Mesendoderm (in vitro differentiated cells): ENCODE results near the gene CDKN1C.

Experiments used
- DNase-seq: peaks from one replicate; pipeline ENCODE4 v3.0.0; 2013
- H2AK5ac ChIP-seq: 2 replicates; pipeline ENCODE4 v1.6.1; 2013; ENCODE audit warnings: low read length, inconsistent platforms
- H2BK120ac ChIP-seq: 2 replicates; pipeline ENCODE4 v1.6.1; 2013; ENCODE audit warnings: low read depth, mild to moderate bottlenecking, low read length, moderate library complexity, mixed read lengths
- H2BK15ac ChIP-seq: replicated peaks from 2 replicates; pipeline ENCODE4 v1.6.1; 2013; ENCODE audit warnings: low read depth, mild to moderate bottlenecking, moderate library complexity
- H2BK5ac ChIP-seq: 2 replicates; pipeline ENCODE4 v1.6.1; 2013; ENCODE audit warnings: low read length, inconsistent platforms
- H3K18ac ChIP-seq: 2 replicates; pipeline ENCODE4 v1.6.1; 2013; ENCODE audit warnings: mild to moderate bottlenecking, low read length, mixed read lengths
- H3K23ac ChIP-seq: one replicate; pipeline ENCODE4 v1.6.1; 2013; ENCODE audit warnings: low read length
- H3K27ac ChIP-seq: 2 replicates; pipeline ENCODE4 v1.5.1; 2013; ENCODE audit warnings: low read depth, mild to moderate bottlenecking, inconsistent platforms, low read length, moderate library complexity
- H3K27me3 ChIP-seq: 2 replicates; pipeline ENCODE4 v1.6.1; 2013; ENCODE audit warnings: low read length, control low read depth, mild to moderate bottlenecking, inconsistent platforms; ENCODE audit not compliant: insufficient read depth, poor library complexity
- H3K36me3 ChIP-seq: 2 replicates; pipeline ENCODE4 v1.6.1; 2013; ENCODE audit warnings: low read length, inconsistent platforms; ENCODE audit not compliant: control insufficient read depth, insufficient read depth
- H3K4ac ChIP-seq: one replicate; pipeline ENCODE4 v1.6.1; 2013; ENCODE audit warnings: low read depth, mild to moderate bottlenecking, low read length, moderate library complexity
- H3K4me1 ChIP-seq: 2 replicates; pipeline ENCODE4 v1.6.1; 2013; ENCODE audit warnings: low read depth, low read length, inconsistent platforms; ENCODE audit not compliant: control insufficient read depth
- H3K4me2 ChIP-seq: 2 replicates; pipeline ENCODE4 v1.6.1; 2013; ENCODE audit warnings: low read length
- H3K4me3 ChIP-seq: 2 replicates; pipeline ENCODE4 v1.5.1; 2013; ENCODE audit warnings: mild to moderate bottlenecking, low read length
- H3K56ac ChIP-seq: one replicate; pipeline ENCODE4 v1.6.1; 2013; ENCODE audit warnings: low read length
- H3K79me1 ChIP-seq: 2 replicates; pipeline ENCODE4 v1.6.1; 2013; ENCODE audit warnings: low read length, inconsistent platforms
- H3K79me2 ChIP-seq: 2 replicates; pipeline ENCODE4 v1.6.1; 2013; ENCODE audit warnings: mild to moderate bottlenecking, low read length; ENCODE audit not compliant: control insufficient read depth, insufficient read depth
- H3K9ac ChIP-seq: 2 replicates; pipeline ENCODE4 v1.6.1; 2013; ENCODE audit warnings: low read length, inconsistent platforms
- H4K5ac ChIP-seq: one replicate; pipeline ENCODE4 v1.6.1; 2013; ENCODE audit warnings: low read length
- H4K8ac ChIP-seq: one replicate; pipeline ENCODE4 v1.6.1; 2013; ENCODE audit warnings: low read depth, mild to moderate bottlenecking, control low read depth, low read length, moderate library complexity
- WGBS: extraction: QIAGEN DNeasy Blood & Tissue Kit; methylation state at CpG from one replicate; pipeline ENCODE4 v1.1.7; 2013; ENCODE audit warnings: low lambda C conversion rate, missing lambda C conversion rate; ENCODE audit not compliant: insufficient coverage; ENCODE audit errors: extremely low coverage; 5-methylcytosine and 5-hydroxymethylcytosine counted together

Gene CDKN1C

DNA sequence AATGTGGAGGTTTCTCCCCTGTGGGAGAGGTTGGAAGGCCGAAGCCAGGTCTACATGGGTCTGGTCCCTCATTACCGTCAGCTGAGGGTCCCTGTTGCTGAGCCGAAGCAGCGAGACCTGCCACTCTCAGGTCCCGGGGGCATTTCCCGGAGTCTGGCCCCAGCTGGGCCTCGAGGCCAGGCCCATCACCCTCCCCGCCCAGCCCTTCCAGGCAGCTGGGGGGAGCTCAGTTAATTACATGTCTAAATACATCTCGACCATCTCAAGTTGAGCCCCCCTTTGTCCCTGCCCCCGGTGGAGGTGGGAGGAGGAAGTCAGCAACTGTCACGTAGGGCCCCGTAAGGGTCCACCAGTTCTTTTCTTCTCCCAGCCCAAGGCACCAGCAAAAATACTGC is 3.6 kb downstream of the CDKN1C start:
- H3K23ac ChIP-seq, result no peak overlapping the region
- no peaks in the 10 kb centered on the region for H3K79me2 ChIP-seq
- no peak overlapping the region for H3K4ac ChIP-seq
- H2BK5ac ChIP-seq, result no peak overlapping the region
- no peak overlapping the region for H3K56ac ChIP-seq
- no peak overlapping the region for H2AK5ac ChIP-seq
- no peak overlapping the region for H2BK120ac ChIP-seq
- H3K27ac ChIP-seq, result no peak overlapping the region
- no peak overlapping the region for H3K4me2 ChIP-seq
- peaks cover 2% of the 10 kb centered on the region for H3K4me1 ChIP-seq
- no peak overlapping the region for H3K4me3 ChIP-seq
- no CpG with 5 or more reads among the region's 12 CpGs for WGBS
- no peaks in the 10 kb centered on the region for H3K79me1 ChIP-seq
- DNase-seq, result no peak
- no peaks in the 10 kb centered on the region for H3K36me3 ChIP-seq
- H2BK15ac ChIP-seq, result no peak overlapping the region
- H4K8ac ChIP-seq, result no peak overlapping the region
- peaks cover 5% of the 10 kb centered on the region for H3K27me3 ChIP-seq
- H3K9ac ChIP-seq, result no peak overlapping the region
- no peak overlapping the region for H3K18ac ChIP-seq
- no peak overlapping the region for H4K5ac ChIP-seq

DNA sequence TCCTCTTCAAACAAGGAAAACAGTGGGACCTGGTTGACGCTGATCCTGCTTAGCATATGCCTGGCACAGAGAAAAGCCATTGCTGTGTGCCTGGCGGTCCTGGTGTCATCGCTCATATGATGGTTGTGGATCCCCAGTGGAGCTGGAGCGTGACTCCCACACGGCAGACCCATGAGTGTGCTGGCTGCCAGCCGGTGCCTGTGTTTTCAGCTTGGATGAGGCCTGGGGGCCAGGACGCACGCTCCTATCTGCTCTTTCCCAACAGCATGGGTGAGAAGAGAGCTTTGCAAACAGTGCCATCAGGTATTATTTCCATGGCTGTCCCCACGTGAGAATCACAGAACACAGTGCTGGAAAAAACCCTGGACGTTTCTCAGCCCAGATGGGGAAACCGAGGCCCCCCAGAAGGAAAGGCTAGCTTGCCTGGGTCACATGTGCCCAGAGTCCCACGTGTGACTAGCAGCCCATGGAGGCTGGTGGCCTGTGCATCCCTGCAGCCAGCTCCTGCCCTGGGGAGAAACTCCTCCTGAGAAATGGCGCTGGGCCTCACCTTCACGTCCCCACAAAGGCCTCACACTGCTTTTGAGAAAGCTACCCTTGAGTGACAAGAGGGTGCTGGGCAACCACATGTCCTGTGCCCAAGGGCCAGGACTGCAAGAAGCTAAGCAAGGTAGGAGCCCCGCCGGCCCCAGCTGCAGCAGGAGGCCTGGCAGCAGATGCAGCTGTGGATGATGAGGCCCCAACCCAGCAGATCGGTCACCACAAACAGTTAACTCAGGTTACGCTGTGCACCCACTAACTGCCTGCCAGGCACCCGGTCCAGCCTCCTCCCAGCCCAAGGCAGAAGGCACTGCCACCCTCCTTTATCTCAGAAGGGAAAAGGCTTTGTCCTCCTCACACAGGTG is 4.2 kb downstream of the CDKN1C start:
- no peak overlapping the region for H2BK5ac ChIP-seq
- H2AK5ac ChIP-seq, result no peak overlapping the region
- H2BK120ac ChIP-seq, result no peak overlapping the region
- H3K79me2 ChIP-seq, result no peaks in the 10 kb centered on the region
- no peak overlapping the region for H3K9ac ChIP-seq
- no peaks in the 10 kb centered on the region for H3K79me1 ChIP-seq
- no peak overlapping the region for H4K5ac ChIP-seq
- no peak for DNase-seq
- no peak overlapping the region for H3K27ac ChIP-seq
- WGBS, result no CpG with 5 or more reads among the region's 19 CpGs
- peaks cover 5% of the 10 kb centered on the region for H3K27me3 ChIP-seq
- H4K8ac ChIP-seq, result no peak overlapping the region
- no peak overlapping the region for H3K23ac ChIP-seq
- no peak overlapping the region for H2BK15ac ChIP-seq
- no peak overlapping the region for H3K4me2 ChIP-seq
- H3K4me1 ChIP-seq, result peaks cover under 1% of the 10 kb centered on the region
- H3K18ac ChIP-seq, result no peak overlapping the region
- no peak overlapping the region for H3K56ac ChIP-seq
- H3K4me3 ChIP-seq, result no peak overlapping the region
- H3K36me3 ChIP-seq, result no peaks in the 10 kb centered on the region
- H3K4ac ChIP-seq, result no peak overlapping the region

DNA sequence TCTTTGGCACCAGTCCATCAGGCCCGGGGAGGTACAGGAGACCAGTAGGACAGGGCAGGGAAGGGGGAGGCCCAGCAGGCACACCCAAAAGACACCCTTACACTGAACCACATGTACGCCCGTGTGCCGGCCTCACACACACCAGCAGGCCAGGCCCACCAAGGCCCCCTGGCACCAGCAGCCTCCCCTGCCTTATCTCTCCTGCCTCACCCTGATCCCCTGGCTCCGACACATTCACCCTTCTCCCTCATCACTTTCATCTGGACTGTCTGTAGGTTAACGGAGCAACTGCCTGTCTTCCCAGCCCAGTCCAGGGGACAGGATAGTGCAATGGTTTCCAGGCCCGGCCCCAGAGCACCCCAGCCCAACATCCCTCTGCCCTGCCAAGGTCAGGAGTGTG is 4.9 kb downstream of the CDKN1C start:
- no peaks in the 10 kb centered on the region for H3K79me2 ChIP-seq
- no peak overlapping the region for H3K27ac ChIP-seq
- WGBS, result no CpG with 5 or more reads among the region's 7 CpGs

DNA sequence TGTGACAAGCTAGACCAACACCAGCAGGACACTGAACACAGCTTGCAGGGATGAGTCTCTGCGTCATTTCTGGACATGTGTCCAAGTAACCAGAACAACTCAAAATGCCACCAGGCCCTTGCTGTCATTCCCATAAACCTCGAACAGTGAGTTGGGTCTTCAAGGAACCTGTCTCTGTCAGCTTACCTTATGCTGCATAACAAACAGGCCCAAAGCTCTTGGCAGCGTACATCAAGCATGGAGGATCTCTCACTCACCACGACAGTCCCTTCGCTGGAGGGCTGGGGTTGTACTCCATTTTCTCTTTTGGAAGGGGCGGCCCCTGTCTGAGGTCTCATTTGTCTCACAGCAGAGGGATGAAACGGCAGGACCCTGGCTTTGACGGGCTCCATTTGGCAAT is 6.8 kb downstream of the CDKN1C start:
- Histone ChIP-seq H3K27me3 (peaks cover 4% of the 10 kb centered on the region), H3K4me2 (no peak overlapping the region), H2BK120ac (no peak overlapping the region), H4K8ac (no peak overlapping the region), H3K56ac (no peak overlapping the region), H3K79me2 (no peaks in the 10 kb centered on the region), H2BK15ac (no peak overlapping the region), H3K4me1 (no peaks in the 10 kb centered on the region), H4K5ac (no peak overlapping the region), H3K4ac (no peak overlapping the region), H3K4me3 (no peak overlapping the region), H3K23ac (no peak overlapping the region), H3K9ac (no peak overlapping the region), H3K36me3 (no peaks in the 10 kb centered on the region), H3K79me1 (no peaks in the 10 kb centered on the region), H2BK5ac (no peak overlapping the region), H3K18ac (no peak overlapping the region), H3K27ac (no peak overlapping the region), H2AK5ac (no peak overlapping the region)
- no CpG with 5 or more reads among the region's 8 CpGs for WGBS
- no peak for DNase-seq

More for the DNA sequence above, 4.9 kb downstream of the CDKN1C start:
- Histone ChIP-seq H3K79me1 (no peaks in the 10 kb centered on the region), H2AK5ac (no peak overlapping the region), H3K56ac (no peak overlapping the region), H3K4ac (no peak overlapping the region), H4K5ac (no peak overlapping the region), H3K4me3 (no peak overlapping the region), H3K18ac (no peak overlapping the region), H3K36me3 (no peaks in the 10 kb centered on the region), H3K27me3 (peaks cover 5% of the 10 kb centered on the region), H2BK5ac (no peak overlapping the region), H2BK15ac (no peak overlapping the region), H3K4me2 (no peak overlapping the region), H3K4me1 (no peaks in the 10 kb centered on the region), H3K9ac (no peak overlapping the region), H2BK120ac (no peak overlapping the region), H4K8ac (no peak overlapping the region), H3K23ac (no peak overlapping the region)
- no peak for DNase-seq

DNA sequence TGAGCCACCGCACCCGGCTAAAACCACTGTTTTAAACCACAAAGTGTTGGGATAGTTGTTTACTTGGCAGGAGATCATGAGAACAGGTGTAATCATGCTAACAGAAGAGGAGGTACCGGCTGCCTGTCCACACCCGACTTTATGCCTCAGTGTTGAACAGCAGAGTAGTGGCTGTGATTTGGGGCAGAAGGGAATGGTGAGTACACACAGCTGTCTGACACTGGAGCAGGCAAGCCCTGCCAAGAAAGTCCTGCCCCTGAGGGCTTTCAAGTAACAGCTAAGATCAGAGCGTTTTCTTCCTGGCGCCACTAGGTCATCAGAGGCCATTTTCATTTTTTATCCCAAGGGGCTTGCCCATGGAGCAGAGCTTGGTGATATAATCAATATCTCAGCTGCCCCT is 8.1 kb downstream of the CDKN1C start:
- no peaks in the 10 kb centered on the region for H3K27me3 ChIP-seq
- no peaks in the 10 kb centered on the region for H3K36me3 ChIP-seq
- H3K79me2 ChIP-seq, result no peaks in the 10 kb centered on the region
- no peaks in the 10 kb centered on the region for H3K4me1 ChIP-seq
- H3K18ac ChIP-seq, result no peak overlapping the region
- H3K4me3 ChIP-seq, result no peak overlapping the region
- H3K4ac ChIP-seq, result no peak overlapping the region
- no peak overlapping the region for H3K56ac ChIP-seq
- H2BK120ac ChIP-seq, result no peak overlapping the region
- no CpG with 5 or more reads among the region's 6 CpGs for WGBS
- H4K5ac ChIP-seq, result no peak overlapping the region
- no peak overlapping the region for H4K8ac ChIP-seq
- no peak overlapping the region for H3K23ac ChIP-seq
- no peak for DNase-seq
- no peaks in the 10 kb centered on the region for H3K79me1 ChIP-seq
- no peak overlapping the region for H2BK15ac ChIP-seq
- no peak overlapping the region for H3K4me2 ChIP-seq
- H3K9ac ChIP-seq, result no peak overlapping the region
- no peak overlapping the region for H2BK5ac ChIP-seq
- H2AK5ac ChIP-seq, result no peak overlapping the region
- H3K27ac ChIP-seq, result no peak overlapping the region

DNA sequence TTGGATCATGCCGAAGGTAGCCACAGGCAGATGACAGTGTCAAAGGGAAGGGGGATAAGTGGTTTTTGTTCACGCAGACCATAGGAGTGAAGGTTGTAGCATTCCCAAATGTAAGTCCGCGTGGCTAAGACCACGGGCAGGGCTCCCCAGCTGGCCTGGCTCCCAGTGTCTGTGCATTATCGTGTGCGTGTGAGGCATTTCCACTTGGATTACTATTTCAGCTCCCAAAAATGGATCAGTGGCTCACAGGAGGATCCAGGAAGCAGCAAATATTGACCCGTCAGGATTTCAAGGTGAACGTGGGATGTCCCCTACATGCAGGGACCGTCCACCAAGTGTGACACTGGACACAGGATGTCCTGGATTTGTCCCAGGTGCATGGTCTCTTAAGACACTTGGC is 10.6 kb downstream of the CDKN1C start:
- no peaks in the 10 kb centered on the region for H3K79me1 ChIP-seq
- no peak for DNase-seq
- no peak overlapping the region for H4K8ac ChIP-seq
- H3K4me1 ChIP-seq, result no peaks in the 10 kb centered on the region
- H3K36me3 ChIP-seq, result no peaks in the 10 kb centered on the region
- WGBS, result no CpG with 5 or more reads among the region's 10 CpGs
- H3K18ac ChIP-seq, result no peak overlapping the region
- no peak overlapping the region for H3K4me2 ChIP-seq
- no peak overlapping the region for H2BK15ac ChIP-seq
- no peak overlapping the region for H2BK5ac ChIP-seq
- H3K56ac ChIP-seq, result no peak overlapping the region
- no peak overlapping the region for H3K23ac ChIP-seq
- H3K79me2 ChIP-seq, result no peaks in the 10 kb centered on the region
- no peak overlapping the region for H2AK5ac ChIP-seq
- no peak overlapping the region for H3K27ac ChIP-seq
- no peak overlapping the region for H3K4ac ChIP-seq
- H2BK120ac ChIP-seq, result no peak overlapping the region
- peaks cover 3% of the 10 kb centered on the region for H3K27me3 ChIP-seq
- no peak overlapping the region for H3K9ac ChIP-seq
- no peak overlapping the region for H3K4me3 ChIP-seq
- no peak overlapping the region for H4K5ac ChIP-seq
